HepG2 (cell line): ENCODE data around the gene AJM1. TPM values are rescaled to one million over a fixed set of nuclear protein-coding genes. Genes with fewer than 3 reads are reported as not detected.

Source experiments
- ARHGAP35 ChIP-seq: sonication (generic); formaldehyde crosslinking; IDR thresholded peaks from 2 replicates; pipeline ENCODE4 v1.9.0; 2022; ENCODE audit warnings: mild to moderate bottlenecking, inconsistent platforms, moderate library complexity, missing genetic modification reagents, borderline replicate concordance
- ARID2 ChIP-seq: sonication (generic); formaldehyde crosslinking; IDR thresholded peaks from 2 replicates; pipeline ENCODE4 v1.8.1; 2022; ENCODE audit warnings: mild to moderate bottlenecking, missing genetic modification reagents, borderline replicate concordance
- CAMTA2 ChIP-seq: sonication (generic); formaldehyde crosslinking; IDR thresholded peaks from 2 replicates; pipeline ENCODE4 v1.4.0; 2020; ENCODE audit warnings: mild to moderate bottlenecking, missing genetic modification reagents, borderline replicate concordance
- CBX5 ChIP-seq: sonication (generic); formaldehyde crosslinking; IDR thresholded peaks from 2 replicates; pipeline ENCODE4 v1.4.0; 2020; ENCODE audit warnings: missing genetic modification reagents, borderline replicate concordance
- CCAR2 ChIP-seq: fragments of 200-400 bp; formaldehyde crosslinking; optimal IDR thresholded peaks from 2 replicates; pipeline ENCODE3; 2018; ENCODE audit warnings: low read depth, mild to moderate bottlenecking, low read length, moderate library complexity
- CREB3 ChIP-seq: sonication (generic); formaldehyde crosslinking; IDR thresholded peaks from 2 replicates; pipeline ENCODE4 v1.5.0; 2020; ENCODE audit warnings: missing genetic modification reagents
- CREM ChIP-seq, 2 experiments: sonication (generic) in 1 of 2; formaldehyde crosslinking in 1 of 2; IDR thresholded peaks; 2 replicates each; pipeline versions ENCODE4 v1.4.0 to v1.6.1; 2016 to 2020; ENCODE audit warnings: antibody characterized with exemption in 1 of 2, mild to moderate bottlenecking in 1 of 2, missing genetic modification reagents in 1 of 2
- DRAP1 ChIP-seq: IDR thresholded peaks from 2 replicates; pipeline ENCODE4 v1.6.1; 2016; ENCODE audit warnings: missing genetic modification reagents, missing compliant biosample characterization
- GATA4 ChIP-seq: sonication (generic); IDR thresholded peaks from 2 replicates; pipeline ENCODE4 v1.6.1; 2016; ENCODE audit warnings: antibody characterized with exemption, low read depth, borderline replicate concordance
- HNRNPH1 ChIP-seq: fragments of 200-400 bp; formaldehyde crosslinking; optimal IDR thresholded peaks from 2 replicates; pipeline ENCODE3; 2017; ENCODE audit warnings: mild to moderate bottlenecking, low read depth, low read length
- PHB2 ChIP-seq: fragments of 450-650 bp; IDR thresholded peaks from 2 replicates; pipeline ENCODE4 v1.6.1; 2018; ENCODE audit not compliant: partially characterized antibody
- RBAK ChIP-seq: sonication (generic); formaldehyde crosslinking; IDR thresholded peaks from 2 replicates; pipeline ENCODE4 v1.5.1; 2020; ENCODE audit warnings: mild to moderate bottlenecking, missing genetic modification reagents
- SNAPC4 ChIP-seq: sonication (generic); formaldehyde crosslinking; IDR thresholded peaks from 2 replicates; pipeline ENCODE4 v1.4.0; 2020; ENCODE audit warnings: mild to moderate bottlenecking, missing genetic modification reagents
- SSRP1 ChIP-seq: IDR thresholded peaks from 2 replicates; pipeline ENCODE4 v1.6.1; 2016; ENCODE audit warnings: control low read depth
- SUZ12 ChIP-seq: fragments of 150-350 bp; IDR thresholded peaks from 2 replicates; pipeline ENCODE4 v1.6.1; 2014; ENCODE audit warnings: low read depth, low read length
- ZBTB42 ChIP-seq: sonication (generic); formaldehyde crosslinking; IDR thresholded peaks from 2 replicates; pipeline ENCODE4 v1.5.0; 2020; ENCODE audit warnings: mild to moderate bottlenecking, missing genetic modification reagents
- ZSCAN31 ChIP-seq: sonication (generic); formaldehyde crosslinking; IDR thresholded peaks from 2 replicates; pipeline ENCODE4 v1.5.0; 2020; ENCODE audit warnings: low read depth, mild to moderate bottlenecking, missing genetic modification reagents
- polyA plus RNA-seq, 8 experiments: library from polyadenylated mRNA; depleted of rRNA in 3 of 8; stranded (reverse) in 7 of 8; unstranded in 1 of 8; fragments of >200 nt; fragmentation: Illumina TruSeq in 4 of 8; extraction: Trizol in 4 of 8; gene quantifications; 2 replicates each; pipeline versions ENCODE4 v1.2.1 to v1.2.3, GENCODE V29; 2011 to 2016; ENCODE audit warnings: low read depth in 4 of 8, missing spikeins in 1 of 8, mixed read lengths in 1 of 8; ENCODE audit not compliant: insufficient read depth in 1 of 8
- total RNA-seq, 5 experiments: library from RNA; depleted of rRNA; stranded (reverse); fragments of >200 nt; fragmentation: Illumina TruSeq; extraction: Trizol; gene quantifications; 2 replicates each; pipeline ENCODE4 v1.2.3, GENCODE V29; 2016; ENCODE audit warnings: low read depth in 1 of 5
- TF ChIP-seq, protein P1 (sequence below): sonication (generic); formaldehyde crosslinking; IDR thresholded peaks from 2 replicates; pipeline ENCODE4 v1.5.1; 2020; ENCODE audit warnings: mild to moderate bottlenecking, missing genetic modification reagents, borderline replicate concordance

AJM1 gene
- total and polyA plus RNA-seq, 2 of the 13 experiments (the other 11 are each of a cell fraction or from before 2014, with no cell fraction given): 1.1 to 1.2 TPM

DNA sequence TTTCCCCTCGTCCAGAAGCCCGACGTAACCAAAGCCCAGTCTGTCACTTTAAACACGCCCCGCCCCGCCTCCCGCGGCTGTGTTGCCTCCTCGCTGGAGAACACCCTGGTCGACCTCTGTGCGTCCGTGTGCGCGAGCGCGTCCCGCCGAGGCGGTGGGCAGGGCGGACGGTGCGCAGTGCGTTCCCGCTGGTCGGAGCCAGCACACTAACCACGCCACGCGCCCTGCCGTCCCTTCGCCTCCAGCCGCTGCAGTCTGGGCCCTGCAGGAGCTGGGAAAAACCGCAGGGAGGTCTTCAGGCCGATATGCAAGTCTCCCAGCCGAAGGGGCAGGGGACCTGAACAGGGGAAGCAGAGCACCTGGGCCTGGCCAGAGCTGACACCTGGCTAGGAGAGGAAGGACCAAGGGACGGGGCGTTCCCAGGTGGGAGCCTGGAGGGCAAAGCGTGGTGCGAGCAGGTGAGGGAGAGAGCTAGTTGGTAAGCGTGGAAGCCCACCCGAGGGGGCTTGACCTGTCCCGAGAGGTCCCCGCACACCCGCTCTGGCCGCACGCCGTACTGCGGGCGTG is 5.6 kb downstream of the AJM1 start (continued):
- TF ChIP-seq PHB2 (no peak), ARID2 (0 out of 2 replicates have a peak, but pooled peaks have one; percentile 46), SNAPC4 (CRISPR knock-in tag) (0 out of 2 replicates have a peak, but pooled peaks have one; percentile 30), CAMTA2 (no peak; the same call in 1 of the 2 replicates), DRAP1 (CRISPR knock-in tag) (peak; percentile 45; the same call in 1 of the 2 replicates), CCAR2 (no peak), CREM (IDR thresholded peaks at IDR 0.05) (no peak; the same call in 1 of the 2 replicates), CREM (CRISPR knock-in tag; IDR thresholded peaks at IDR 0.05) (no peak), SUZ12 (no peak), ARHGAP35 (CRISPR knock-in tag) (no peak), ZBTB42 (CRISPR knock-in tag) (no peak; the same call in none of the 2 replicates), SSRP1 (CRISPR knock-in tag) (peak; percentile 95; the same call in 1 of the 2 replicates), CBX5 (no peak), ZSCAN31 (no peak), HNRNPH1 (no peak), GATA4 (no peak), CREB3 (0 out of 2 replicates have a peak, but pooled peaks have one; percentile 38), RBAK (CRISPR knock-in tag) (no peak)
- TF ChIP-seq, protein P1, sequence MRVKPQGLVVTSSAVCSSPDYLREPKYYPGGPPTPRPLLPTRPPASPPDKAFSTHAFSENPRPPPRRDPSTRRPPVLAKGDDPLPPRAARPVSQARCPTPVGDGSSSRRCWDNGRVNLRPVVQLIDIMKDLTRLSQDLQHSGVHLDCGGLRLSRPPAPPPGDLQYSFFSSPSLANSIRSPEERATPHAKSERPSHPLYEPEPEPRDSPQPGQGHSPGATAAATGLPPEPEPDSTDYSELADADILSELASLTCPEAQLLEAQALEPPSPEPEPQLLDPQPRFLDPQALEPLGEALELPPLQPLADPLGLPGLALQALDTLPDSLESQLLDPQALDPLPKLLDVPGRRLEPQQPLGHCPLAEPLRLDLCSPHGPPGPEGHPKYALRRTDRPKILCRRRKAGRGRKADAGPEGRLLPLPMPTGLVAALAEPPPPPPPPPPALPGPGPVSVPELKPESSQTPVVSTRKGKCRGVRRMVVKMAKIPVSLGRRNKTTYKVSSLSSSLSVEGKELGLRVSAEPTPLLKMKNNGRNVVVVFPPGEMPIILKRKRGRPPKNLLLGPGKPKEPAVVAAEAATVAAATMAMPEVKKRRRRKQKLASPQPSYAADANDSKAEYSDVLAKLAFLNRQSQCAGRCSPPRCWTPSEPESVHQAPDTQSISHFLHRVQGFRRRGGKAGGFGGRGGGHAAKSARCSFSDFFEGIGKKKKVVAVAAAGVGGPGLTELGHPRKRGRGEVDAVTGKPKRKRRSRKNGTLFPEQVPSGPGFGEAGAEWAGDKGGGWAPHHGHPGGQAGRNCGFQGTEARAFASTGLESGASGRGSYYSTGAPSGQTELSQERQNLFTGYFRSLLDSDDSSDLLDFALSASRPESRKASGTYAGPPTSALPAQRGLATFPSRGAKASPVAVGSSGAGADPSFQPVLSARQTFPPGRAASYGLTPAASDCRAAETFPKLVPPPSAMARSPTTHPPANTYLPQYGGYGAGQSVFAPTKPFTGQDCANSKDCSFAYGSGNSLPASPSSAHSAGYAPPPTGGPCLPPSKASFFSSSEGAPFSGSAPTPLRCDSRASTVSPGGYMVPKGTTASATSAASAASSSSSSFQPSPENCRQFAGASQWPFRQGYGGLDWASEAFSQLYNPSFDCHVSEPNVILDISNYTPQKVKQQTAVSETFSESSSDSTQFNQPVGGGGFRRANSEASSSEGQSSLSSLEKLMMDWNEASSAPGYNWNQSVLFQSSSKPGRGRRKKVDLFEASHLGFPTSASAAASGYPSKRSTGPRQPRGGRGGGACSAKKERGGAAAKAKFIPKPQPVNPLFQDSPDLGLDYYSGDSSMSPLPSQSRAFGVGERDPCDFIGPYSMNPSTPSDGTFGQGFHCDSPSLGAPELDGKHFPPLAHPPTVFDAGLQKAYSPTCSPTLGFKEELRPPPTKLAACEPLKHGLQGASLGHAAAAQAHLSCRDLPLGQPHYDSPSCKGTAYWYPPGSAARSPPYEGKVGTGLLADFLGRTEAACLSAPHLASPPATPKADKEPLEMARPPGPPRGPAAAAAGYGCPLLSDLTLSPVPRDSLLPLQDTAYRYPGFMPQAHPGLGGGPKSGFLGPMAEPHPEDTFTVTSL (CRISPR knock-in tag): no peak
